Right atrium auricular region (tissue), 2 donors: ENCODE results near the gene ZBTB18. TPM values are rescaled to one million over a fixed set of nuclear protein-coding genes. Genes with fewer than 3 reads are reported as not detected.

Experiments used
- DNase-seq: peaks from one replicate; pipeline ENCODE4 v3.0.0-alpha.2; 2019; ENCODE audit warnings: low spot score
- H3K27ac ChIP-seq, 2 donors: fragments of 200-600 bp; sonication (generic); 1 replicate in 1 of 2; 2 replicates in 1 of 2; pipeline ENCODE4 v1.5.1; 2016 to 2019
- H3K27me3 ChIP-seq, 2 donors: fragments of 200-600 bp; sonication (generic); one replicate each; pipeline versions ENCODE4 v1.5.1 to v1.6.0; 2017 to 2019
- H3K36me3 ChIP-seq: fragments of 200-600 bp; sonication (generic); one replicate; pipeline ENCODE4 v1.5.1; 2016
- H3K4me1 ChIP-seq, 2 donors: fragments of 200-600 bp; sonication (generic); one replicate each; pipeline versions ENCODE4 v1.5.1 to v1.6.0; 2017 to 2019
- H3K4me3 ChIP-seq, 2 donors: fragments of 200-600 bp; sonication (generic); 1 replicate in 1 of 2; 2 replicates in 1 of 2; pipeline ENCODE4 v1.5.1; 2017 to 2019; ENCODE audit warnings: mild to moderate bottlenecking in 1 of 2, moderate library complexity in 1 of 2
- H3K9me3 ChIP-seq, 2 donors: fragments of 200-600 bp; sonication (generic); one replicate each; pipeline ENCODE4 v1.5.1; 2019
- CTCF ChIP-seq, 2 donors: fragments of 200-600 bp; sonication (generic); IDR thresholded peaks; one replicate each; pipeline ENCODE4 v1.5.1; 2019; ENCODE audit warnings: antibody characterized with exemption in 2 of 2
- total RNA-seq, 2 donors: library from RNA; depleted of rRNA; stranded (reverse); fragments of >200 nt; gene quantifications; one replicate each; pipeline ENCODE4 v1.1.0, GENCODE V29; 2016

ZBTB18 gene
- total RNA-seq, 2 donors from 2014 or later, result 14.9 to 19.7 TPM

- Histone ChIP-seq H3K4me3 (no peak overlapping the region), H3K36me3 (no peaks in the 10 kb centered on the region), H3K4me1 (peaks cover 0 to 8% of the 10 kb centered on the region in 2 donors), H3K9me3 (no peaks in the 10 kb centered on the region), H3K27ac (no peak overlapping the region), H3K27me3 (no peaks in the 10 kb centered on the region)
- no peak for TF ChIP-seq CTCF (IDR thresholded peaks at IDR 0.05)
- no peak for DNase-seq
Observed at GRCh38 chr1:244028701-244029100, 22.4 kb upstream of the ZBTB18 start.

DNA sequence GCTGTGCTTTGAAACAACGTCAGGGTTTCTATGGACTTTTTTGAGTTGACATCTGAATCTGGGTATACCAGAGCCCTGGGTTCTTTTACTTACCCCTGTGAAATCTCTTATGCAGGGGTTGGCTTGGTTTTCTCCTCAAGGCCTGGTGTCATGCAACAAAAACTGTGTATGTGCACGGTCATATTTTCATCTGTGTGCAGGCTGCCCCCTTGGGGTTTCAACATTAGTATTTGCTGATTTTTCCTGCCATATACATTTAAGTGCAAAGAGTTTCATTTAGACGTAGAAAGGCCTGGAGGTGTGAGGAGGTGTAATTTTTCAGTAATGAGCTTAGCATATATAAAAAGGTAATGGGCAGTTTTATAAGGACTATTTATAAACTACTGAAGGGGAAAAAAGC lies 22.0 kb upstream of the ZBTB18 start:
- Histone ChIP-seq H3K9me3 (no peaks in the 10 kb centered on the region), H3K27ac (no peak overlapping the region), H3K4me1 (peaks cover 0 to 8% of the 10 kb centered on the region in 2 donors), H3K4me3 (no peak overlapping the region), H3K27me3 (no peaks in the 10 kb centered on the region), H3K36me3 (no peaks in the 10 kb centered on the region)
- TF ChIP-seq CTCF (IDR thresholded peaks at IDR 0.05), result no peak
- no peak for DNase-seq

- Histone ChIP-seq H3K36me3 (no peaks in the 10 kb centered on the region), H3K27ac (no peak overlapping the region), H3K4me3 (no peak overlapping the region), H3K27me3 (no peaks in the 10 kb centered on the region), H3K4me1 (peaks cover 0 to 8% of the 10 kb centered on the region in 2 donors), H3K9me3 (no peaks in the 10 kb centered on the region)
- TF ChIP-seq CTCF (IDR thresholded peaks at IDR 0.05), result no peak
- no peak for DNase-seq
Observed at GRCh38 chr1:244030481-244031040, 20.5 kb upstream of the ZBTB18 start.

DNA sequence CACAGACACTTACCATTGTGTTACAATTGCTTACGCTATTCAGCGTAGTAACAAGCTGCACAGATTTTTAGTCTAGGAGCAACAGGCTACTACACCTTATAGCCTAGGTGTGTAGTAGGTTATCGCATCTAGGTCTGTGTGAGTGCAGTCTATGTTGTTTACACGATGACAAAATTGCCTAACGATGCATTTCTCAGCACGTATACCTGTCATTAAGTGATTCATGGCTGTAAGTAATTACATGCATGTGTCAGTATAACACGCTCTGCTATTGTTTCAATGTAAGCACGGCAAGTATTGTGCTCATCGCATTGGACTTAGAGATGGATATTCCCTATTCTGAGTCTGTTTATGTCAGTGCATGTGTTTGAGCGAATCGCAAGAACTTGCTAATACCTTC lies 15.7 kb upstream of the ZBTB18 start:
- Histone ChIP-seq H3K27me3 (no peaks in the 10 kb centered on the region), H3K27ac (no peak overlapping the region), H3K36me3 (no peaks in the 10 kb centered on the region), H3K4me1 (no peaks in the 10 kb centered on the region), H3K9me3 (no peaks in the 10 kb centered on the region), H3K4me3 (no peak overlapping the region)
- no peak for TF ChIP-seq CTCF (IDR thresholded peaks at IDR 0.05)
- DNase-seq, result no peak

DNA sequence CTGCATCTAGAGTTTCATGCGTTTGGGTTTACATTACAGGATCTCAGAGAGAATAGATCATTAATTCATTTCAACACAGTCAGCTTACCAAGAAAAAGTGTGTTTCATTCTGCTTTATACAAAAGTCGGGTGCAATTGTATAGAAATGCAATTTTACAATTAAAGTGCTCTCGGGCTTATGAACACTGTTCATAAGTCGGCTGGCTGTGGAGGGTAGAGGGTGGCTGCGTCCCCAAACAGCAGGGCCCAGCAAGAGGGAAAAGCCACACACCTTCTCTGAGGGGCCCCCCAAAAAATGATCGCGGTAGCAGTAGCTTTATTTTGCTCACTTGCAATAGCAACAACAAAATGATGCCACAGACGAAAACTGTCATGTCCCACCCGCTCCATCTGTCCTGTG lies 13.8 kb upstream of the ZBTB18 start:
- no peak overlapping the region for H3K27ac ChIP-seq

More for the DNA sequence above, 13.8 kb upstream of the ZBTB18 start:
- no peak for TF ChIP-seq CTCF (IDR thresholded peaks at IDR 0.05)
- Histone ChIP-seq H3K27me3 (no peaks in the 10 kb centered on the region), H3K4me3 (no peak overlapping the region), H3K9me3 (no peaks in the 10 kb centered on the region), H3K4me1 (no peaks in the 10 kb centered on the region), H3K36me3 (no peaks in the 10 kb centered on the region)
- DNase-seq, result no peak
